H9 (cell line): ENCODE results near the gene ZNF77. TPM values are rescaled to one million over a fixed set of nuclear protein-coding genes. Genes with fewer than 3 reads are reported as not detected.

Experiments
- DNase-seq: peaks from one replicate; pipeline ENCODE4 v3.0.0-alpha.2; 2017
- H2AFZ ChIP-seq: one replicate; pipeline ENCODE4 v1.6.1; 2013; ENCODE audit warnings: mild to moderate bottlenecking, low read length, control low read depth, moderate library complexity
- H2AK5ac ChIP-seq: 2 replicates; pipeline ENCODE4 v1.6.1; 2013; ENCODE audit warnings: low read length, control low read depth, mixed read lengths; ENCODE audit not compliant: insufficient read length
- H2BK120ac ChIP-seq: one replicate; pipeline ENCODE4 v1.6.1; 2013; ENCODE audit warnings: low read depth, mild to moderate bottlenecking, low read length, control low read depth, inconsistent platforms; ENCODE audit not compliant: poor library complexity, severe bottlenecking
- H2BK12ac ChIP-seq: 2 replicates; pipeline ENCODE4 v1.6.1; 2013; ENCODE audit warnings: low read length, control low read depth, mixed read lengths, low read depth; ENCODE audit not compliant: insufficient read length
- H2BK15ac ChIP-seq: 2 replicates; pipeline ENCODE4 v1.6.1; 2013; ENCODE audit warnings: low read depth, low read length, control low read depth
- H2BK20ac ChIP-seq: one replicate; pipeline ENCODE4 v1.6.1; 2013; ENCODE audit warnings: low read depth, mild to moderate bottlenecking, low read length, control low read depth, inconsistent platforms; ENCODE audit not compliant: poor library complexity, severe bottlenecking
- H2BK5ac ChIP-seq: 2 replicates; pipeline ENCODE4 v1.6.1; 2013; ENCODE audit warnings: low read length, control low read depth, mixed read lengths; ENCODE audit not compliant: insufficient read length
- H3K14ac ChIP-seq: 2 replicates; pipeline ENCODE4 v1.6.1; 2013; ENCODE audit warnings: low read length, control low read depth; ENCODE audit not compliant: insufficient read depth
- H3K18ac ChIP-seq: 2 replicates; pipeline ENCODE4 v1.6.1; 2013; ENCODE audit warnings: low read depth, mild to moderate bottlenecking, mixed read lengths, low read length, control low read depth; ENCODE audit not compliant: insufficient read length
- H3K23ac ChIP-seq: 2 replicates; pipeline ENCODE4 v1.6.1; 2013; ENCODE audit warnings: low read length, control low read depth, mixed read lengths, low read depth; ENCODE audit not compliant: insufficient read length
- H3K23me2 ChIP-seq: 2 replicates; pipeline ENCODE4 v1.6.1; 2013; ENCODE audit warnings: low read depth, mild to moderate bottlenecking, mixed read lengths, low read length, control low read depth; ENCODE audit not compliant: insufficient read length, poor library complexity, severe bottlenecking
- H3K27ac ChIP-seq: 2 replicates; pipeline ENCODE4 v1.5.1; 2013; ENCODE audit warnings: low read length, control low read depth, mixed read lengths, low read depth; ENCODE audit not compliant: insufficient read length
- H3K27me3 ChIP-seq: 2 replicates; pipeline ENCODE4 v1.6.1; 2013; ENCODE audit warnings: low read length, control low read depth, inconsistent platforms; ENCODE audit not compliant: insufficient read depth
- H3K4ac ChIP-seq: 2 replicates; pipeline ENCODE4 v1.6.1; 2013; ENCODE audit warnings: low read depth, mild to moderate bottlenecking, control low read depth, inconsistent platforms, low read length, moderate library complexity
- H3K4me1 ChIP-seq: 2 replicates; pipeline ENCODE4 v1.6.1; 2013; ENCODE audit warnings: low read length, control low read depth, inconsistent platforms; ENCODE audit not compliant: insufficient read depth
- H3K4me2 ChIP-seq: 2 replicates; pipeline ENCODE4 v1.6.1; 2013; ENCODE audit warnings: low read length, control low read depth, mixed read lengths; ENCODE audit not compliant: insufficient read length, insufficient read depth
- H3K56ac ChIP-seq: 2 replicates; pipeline ENCODE4 v1.6.1; 2013; ENCODE audit warnings: low read depth, mild to moderate bottlenecking, mixed read lengths, low read length, control low read depth; ENCODE audit not compliant: insufficient read length
- H3K79me1 ChIP-seq: 2 replicates; pipeline ENCODE4 v1.6.1; 2013; ENCODE audit warnings: low read depth, mild to moderate bottlenecking, moderate library complexity, low read length, control low read depth, inconsistent platforms; ENCODE audit not compliant: insufficient read depth, poor library complexity, severe bottlenecking
- H3K79me2 ChIP-seq: 2 replicates; pipeline ENCODE4 v1.6.1; 2013; ENCODE audit warnings: low read length, control low read depth, inconsistent platforms; ENCODE audit not compliant: insufficient read depth
- H3K9ac ChIP-seq: 2 replicates; pipeline ENCODE4 v1.6.1; 2013; ENCODE audit warnings: low read length, control low read depth, mixed read lengths; ENCODE audit not compliant: insufficient read length; ENCODE audit errors: extremely low read depth
- H3K9me3 ChIP-seq: one replicate; pipeline ENCODE4 v1.6.1; 2013; ENCODE audit warnings: low read depth, low read length, inconsistent platforms; ENCODE audit not compliant: control insufficient read depth
- H3T11ph ChIP-seq: one replicate; pipeline ENCODE4 v1.6.1; 2013; ENCODE audit warnings: mild to moderate bottlenecking, low read length, control low read depth, inconsistent platforms
- H4K20me1 ChIP-seq: one replicate; pipeline ENCODE4 v1.6.1; 2013; ENCODE audit not compliant: control insufficient read depth, insufficient read length, insufficient read depth
- H4K5ac ChIP-seq: 2 replicates; pipeline ENCODE4 v1.6.1; 2013; ENCODE audit warnings: low read depth, mild to moderate bottlenecking, mixed read lengths, low read length, control low read depth; ENCODE audit not compliant: insufficient read length
- H4K8ac ChIP-seq: replicated peaks from 2 replicates; pipeline ENCODE4 v1.6.1; 2013; ENCODE audit warnings: low read length, control low read depth, mixed read lengths, low read depth; ENCODE audit not compliant: insufficient read length
- H4K91ac ChIP-seq: 2 replicates; pipeline ENCODE4 v1.6.1; 2013; ENCODE audit warnings: low read depth, mild to moderate bottlenecking, moderate library complexity, mixed read lengths, low read length, control low read depth; ENCODE audit not compliant: insufficient read length
- H3K27ac Mint-ChIP-seq, 3 experiments: 2 replicates in 2 of 3; 3 replicates in 1 of 3; pipeline ENCODE4 v1.8.0; 2020 to 2021; ENCODE audit warnings: mixed read lengths in 3 of 3, mild to moderate bottlenecking in 1 of 3, moderate library complexity in 1 of 3
- H3K27me3 Mint-ChIP-seq: 2 replicates; pipeline ENCODE4 v1.8.0; 2021; ENCODE audit warnings: low read depth, mild to moderate bottlenecking, moderate library complexity, mixed read lengths
- H3K36me3 Mint-ChIP-seq, 3 experiments: 2 replicates in 2 of 3; 3 replicates in 1 of 3; pipeline ENCODE4 v1.8.0; 2020 to 2021; ENCODE audit warnings: low read depth in 3 of 3, mixed read lengths in 3 of 3; ENCODE audit not compliant: insufficient read depth in 1 of 3
- H3K4me1 Mint-ChIP-seq, 2 experiments: 2 replicates each; pipeline ENCODE4 v1.8.0; 2020; ENCODE audit warnings: mixed read lengths in 2 of 2
- H3K4me3 Mint-ChIP-seq, 2 experiments: 2 replicates in 1 of 2; 3 replicates in 1 of 2; pipeline ENCODE4 v1.8.0; 2020 to 2021; ENCODE audit warnings: mild to moderate bottlenecking in 2 of 2, mixed read lengths in 2 of 2, moderate library complexity in 1 of 2
- H3K9me3 Mint-ChIP-seq, 2 experiments: 2 replicates in 1 of 2; 3 replicates in 1 of 2; pipeline ENCODE4 v1.8.0; 2020; ENCODE audit warnings: mild to moderate bottlenecking in 2 of 2, mixed read lengths in 2 of 2, moderate library complexity in 1 of 2
- WGBS: extraction: QIAGEN DNeasy Blood & Tissue Kit; methylation state at CpG from one replicate; pipeline ENCODE4 v1.1.7; 2013; ENCODE audit warnings: missing lambda C conversion rate, low lambda C conversion rate, mixed read lengths; ENCODE audit not compliant: insufficient read length; ENCODE audit errors: extremely low coverage; 5-methylcytosine and 5-hydroxymethylcytosine counted together
- total RNA-seq: library from RNA; stranded (reverse); gene quantifications from 2 replicates; pipeline ENCODE4 v1.2.1, GENCODE V29; 2021
- TF ChIP-seq, protein P1 (sequence below): fragments of 200-600 bp; sonication (generic); conservative IDR thresholded peaks from 3 replicates; pipeline ENCODE4 v1.8.0; 2021; ENCODE audit warnings: antibody characterized with exemption, mild to moderate bottlenecking

Gene ZNF77
- total RNA-seq, 1 experiment from 2014 or later, result 4.6 TPM

DNA sequence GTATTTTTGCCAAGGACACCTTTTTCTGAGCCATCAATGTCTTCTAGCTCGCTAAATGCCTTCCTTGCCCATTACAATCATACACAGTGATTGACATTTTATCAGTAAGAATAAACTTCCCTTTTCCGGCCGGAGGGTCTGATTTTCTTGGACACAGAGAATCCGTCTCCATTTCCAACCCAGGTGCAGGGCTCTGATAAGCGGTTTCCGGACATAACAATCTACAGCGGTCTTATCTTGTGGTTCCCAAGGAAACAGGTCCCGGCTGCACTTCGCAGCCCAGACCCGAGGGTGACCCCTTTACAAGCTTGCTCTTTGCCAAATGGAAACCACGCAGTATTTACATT, 5.1 kb upstream of the ZNF77 start:
- no peaks in the 10 kb centered on the region; a peak in 1 of 7 replicates for H3K36me3 Mint-ChIP-seq
- H2BK15ac ChIP-seq, result no peak overlapping the region
- no peak overlapping the region for H3K56ac ChIP-seq
- H3K27me3 ChIP-seq, result no peaks in the 10 kb centered on the region
- peak overlapping the region; percentile 76 for H3K4me2 ChIP-seq
- no peaks in the 10 kb centered on the region for H3K23me2 ChIP-seq
- no peak overlapping the region for H2AFZ ChIP-seq
- H3K27ac Mint-ChIP-seq, result peak overlapping the region; percentile 97 to 98 (median 97); a peak in 5 of 7 replicates
- H3K14ac ChIP-seq, result no peak overlapping the region
- H3K9me3 Mint-ChIP-seq, result no peaks in the 10 kb centered on the region
- H3K4ac ChIP-seq, result no peak overlapping the region
- H3K27me3 Mint-ChIP-seq, result no peaks in the 10 kb centered on the region
- H4K20me1 ChIP-seq, result no peaks in the 10 kb centered on the region
- H3T11ph ChIP-seq, result no peak overlapping the region
- peaks cover 5% of the 10 kb centered on the region; the same call in 1 of the 2 replicates for H3K79me2 ChIP-seq
- H4K91ac ChIP-seq, result no peak overlapping the region
- no peak overlapping the region for H2BK12ac ChIP-seq
- H3K23ac ChIP-seq, result no peak overlapping the region
- H2BK120ac ChIP-seq, result no peak overlapping the region
- H4K5ac ChIP-seq, result no peak overlapping the region
- H3K79me1 ChIP-seq, result no peaks in the 10 kb centered on the region
- peaks cover 8 to 16% of the 10 kb centered on the region in 2 experiments for H3K4me1 Mint-ChIP-seq
- H2BK20ac ChIP-seq, result no peak overlapping the region
- peaks cover 3% of the 10 kb centered on the region; the same call in 1 of the 2 replicates for H3K4me1 ChIP-seq
- no peak overlapping the region for H4K8ac ChIP-seq
- TF ChIP-seq, protein P1, sequence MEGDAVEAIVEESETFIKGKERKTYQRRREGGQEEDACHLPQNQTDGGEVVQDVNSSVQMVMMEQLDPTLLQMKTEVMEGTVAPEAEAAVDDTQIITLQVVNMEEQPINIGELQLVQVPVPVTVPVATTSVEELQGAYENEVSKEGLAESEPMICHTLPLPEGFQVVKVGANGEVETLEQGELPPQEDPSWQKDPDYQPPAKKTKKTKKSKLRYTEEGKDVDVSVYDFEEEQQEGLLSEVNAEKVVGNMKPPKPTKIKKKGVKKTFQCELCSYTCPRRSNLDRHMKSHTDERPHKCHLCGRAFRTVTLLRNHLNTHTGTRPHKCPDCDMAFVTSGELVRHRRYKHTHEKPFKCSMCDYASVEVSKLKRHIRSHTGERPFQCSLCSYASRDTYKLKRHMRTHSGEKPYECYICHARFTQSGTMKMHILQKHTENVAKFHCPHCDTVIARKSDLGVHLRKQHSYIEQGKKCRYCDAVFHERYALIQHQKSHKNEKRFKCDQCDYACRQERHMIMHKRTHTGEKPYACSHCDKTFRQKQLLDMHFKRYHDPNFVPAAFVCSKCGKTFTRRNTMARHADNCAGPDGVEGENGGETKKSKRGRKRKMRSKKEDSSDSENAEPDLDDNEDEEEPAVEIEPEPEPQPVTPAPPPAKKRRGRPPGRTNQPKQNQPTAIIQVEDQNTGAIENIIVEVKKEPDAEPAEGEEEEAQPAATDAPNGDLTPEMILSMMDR, result no peak
- peak overlapping the region; percentile 97 to 99 for H3K4me3 Mint-ChIP-seq
- H3K9ac ChIP-seq, result peak overlapping the region; percentile 80
- no peak overlapping the region for H2AK5ac ChIP-seq
- H2BK5ac ChIP-seq, result no peak overlapping the region
- no CpG with 5 or more reads among the region's 11 CpGs for WGBS
- H3K27ac ChIP-seq, result no peak overlapping the region
- no peaks in the 10 kb centered on the region for H3K9me3 ChIP-seq
- H3K18ac ChIP-seq, result no peak overlapping the region
- no peak for DNase-seq
